Right lung (tissue), 10 donors: ENCODE measurements around the gene UBA3. TPM values are rescaled to one million over a fixed set of nuclear protein-coding genes. Genes with fewer than 3 reads are reported as not detected.

Experiments
- DNase-seq, 2 donors: peaks; one replicate each; pipeline ENCODE4 v3.0.0-alpha.2; 2013
- long read RNA-seq, 8 donors: transcript quantifications; one replicate each; lab custom pipeline, GENCODE V29; 2026
- polyA plus RNA-seq, 5 donors: library from polyadenylated mRNA; unstranded; fragments of 120-200 nt; gene quantifications; one replicate each; pipeline versions ENCODE4 v1.2.1 to v1.2.3, GENCODE V29; 2013; ENCODE audit warnings: inconsistent platforms in 1 of 5, low replicate concordance in 1 of 5; ENCODE audit not compliant: insufficient read length in 5 of 5, insufficient read depth in 1 of 5

Gene UBA3
- polyA plus RNA-seq = 100 to 1,000 TPM in 2 of 5 donors, 10 to 100 TPM in 3; 67.2 to 108 (median 87.0) TPM
- long read RNA-seq, donor 1, transcript UBA3-201 (17 exons, 2,112 nt) = minor isoform, 6 of 92 reads
- long read RNA-seq, donor 1, transcript UBA3-202 (18 exons, 2,154 nt) = major isoform, 18 of 92 reads
- long read RNA-seq, donor 1, partial matches to known transcripts = 67 of 92 reads
- long read RNA-seq, donor 1, other reads (novel, unspliced or antisense) = 0 of 92 reads
- long read RNA-seq, donor 2, transcript UBA3-202 (18 exons, 2,154 nt) = major isoform, 10 of 36 reads
- long read RNA-seq, donor 2, transcript UBA3-201 (17 exons, 2,112 nt) = minor isoform, 6 of 36 reads
- long read RNA-seq, donor 2, partial matches to known transcripts = 17 of 36 reads
- long read RNA-seq, donor 2, other reads (novel, unspliced or antisense) = 0 of 36 reads
- long read RNA-seq, donor 3, transcript UBA3-202 (18 exons, 2,154 nt) = major isoform, 9 of 67 reads
- long read RNA-seq, donor 3, partial matches to known transcripts = 55 of 67 reads
- long read RNA-seq, donor 3, other reads (novel, unspliced or antisense) = 0 of 67 reads
- long read RNA-seq, donor 4, partial matches to known transcripts = 249 of 254 reads
- long read RNA-seq, donor 4, other reads (novel, unspliced or antisense) = 0 of 254 reads
- long read RNA-seq, donor 5, transcript UBA3-202 (18 exons, 2,154 nt) = major isoform, 7 of 48 reads
- long read RNA-seq, donor 5, partial matches to known transcripts = 33 of 48 reads
- long read RNA-seq, donor 5, other reads (novel, unspliced or antisense) = 0 of 48 reads
- long read RNA-seq, donor 6, transcript UBA3-202 (18 exons, 2,154 nt) = minor isoform, 9 of 53 reads
- long read RNA-seq, donor 6, transcript UBA3-201 (17 exons, 2,112 nt) = major isoform, 11 of 53 reads
- long read RNA-seq, donor 6, partial matches to known transcripts = 30 of 53 reads
- long read RNA-seq, donor 6, other reads (novel, unspliced or antisense) = 0 of 53 reads
- long read RNA-seq, donor 7, transcript UBA3-202 (18 exons, 2,154 nt) = major isoform, 13 of 20 reads
- long read RNA-seq, donor 7, partial matches to known transcripts = 0 of 20 reads
- long read RNA-seq, donor 7, other reads (novel, unspliced or antisense) = 0 of 20 reads
- long read RNA-seq, donor 8, transcript UBA3-202 (18 exons, 2,154 nt) = major isoform, 5 of 8 reads
- long read RNA-seq, donor 8, partial matches to known transcripts = 0 of 8 reads
- long read RNA-seq, donor 8, other reads (novel, unspliced or antisense) = 0 of 8 reads

DNA sequence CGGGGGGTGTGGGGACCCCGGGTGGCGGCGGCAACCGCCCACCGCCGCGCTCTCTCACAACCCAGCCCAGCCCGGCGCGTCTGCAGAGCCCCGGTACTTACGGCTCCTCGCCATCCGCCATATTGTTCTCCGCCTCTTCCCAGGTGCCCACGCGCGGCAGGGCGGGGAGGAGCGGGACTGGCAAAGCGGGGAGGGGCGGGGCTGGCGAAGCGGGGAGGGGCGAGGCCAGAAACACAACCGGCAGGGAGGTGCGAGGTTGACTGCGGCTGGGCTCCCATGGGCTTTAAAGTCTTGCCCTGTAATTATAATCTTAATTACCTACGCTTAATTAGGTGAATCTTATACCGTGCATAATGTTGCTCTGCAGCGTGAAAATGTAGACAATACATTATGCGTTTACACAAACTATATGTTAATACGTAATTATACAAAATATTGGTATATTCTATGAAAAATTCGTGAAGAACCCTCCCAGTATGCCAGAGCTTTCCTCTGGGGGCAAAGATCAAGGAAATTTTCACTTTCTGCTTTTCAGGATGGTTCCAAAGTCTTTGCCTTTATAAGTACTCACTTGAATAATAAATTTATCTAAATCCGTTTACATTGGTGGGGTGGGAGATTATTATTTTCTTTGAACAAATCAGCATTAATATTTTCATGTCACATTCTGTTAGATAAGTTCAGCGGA, at the start of gene UBA3:
Gene UBA3, minus strand, starts transcription at position 133 of the 688 bp plus-strand sequence. Its CDS starts 12 bp downstream, at position 121.
- DNase-seq = peak; percentile 77 to 80

- DNase-seq = no peak
Measured at GRCh38 chr3:69129531-69129930, 49.4 kb upstream of the UBA3 start.

DNA sequence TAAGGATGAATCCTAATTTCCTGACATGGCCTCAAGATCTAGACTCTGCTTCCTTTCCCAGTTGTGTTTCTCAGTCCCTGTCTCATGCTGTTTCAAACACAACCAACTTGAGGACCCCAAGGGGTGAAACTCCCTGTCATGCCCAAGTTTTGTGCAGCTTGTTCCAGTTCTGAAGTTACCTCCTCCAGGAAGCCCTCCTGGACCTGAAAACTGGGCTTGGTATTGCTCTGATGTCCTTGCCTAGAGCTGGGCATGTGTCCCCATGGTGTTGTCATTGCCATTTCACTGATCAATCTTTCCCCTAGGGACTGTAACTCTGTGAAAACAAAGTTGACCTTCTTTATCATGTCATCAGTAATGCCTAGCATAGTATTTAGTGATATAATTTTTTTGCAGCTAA, 48.3 kb upstream of the UBA3 start:
- no peak for DNase-seq

DNA sequence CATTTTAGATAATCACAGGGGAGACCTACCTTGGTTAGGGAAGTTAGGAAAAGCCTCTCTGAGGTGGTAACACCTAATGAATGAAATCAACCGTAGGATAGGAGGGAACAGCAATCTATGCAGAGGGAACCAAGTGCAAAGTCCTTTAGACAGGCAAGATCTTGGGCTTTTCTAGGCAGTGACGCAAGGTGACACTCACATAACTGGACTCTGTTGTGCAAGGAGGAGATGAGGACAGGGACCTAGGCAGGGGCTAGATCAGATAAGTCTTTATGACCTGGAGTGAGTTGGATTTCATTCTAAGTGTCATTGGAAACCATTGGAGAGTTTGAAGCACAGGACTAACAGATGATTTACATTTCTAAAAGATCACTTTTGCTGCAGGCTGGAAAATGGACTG, 46.8 kb upstream of the UBA3 start:
- no peak for DNase-seq

GRCh38 chr3:69126216-69126615, 46.1 kb upstream of the UBA3 start:
- DNase-seq = no peak

DNA sequence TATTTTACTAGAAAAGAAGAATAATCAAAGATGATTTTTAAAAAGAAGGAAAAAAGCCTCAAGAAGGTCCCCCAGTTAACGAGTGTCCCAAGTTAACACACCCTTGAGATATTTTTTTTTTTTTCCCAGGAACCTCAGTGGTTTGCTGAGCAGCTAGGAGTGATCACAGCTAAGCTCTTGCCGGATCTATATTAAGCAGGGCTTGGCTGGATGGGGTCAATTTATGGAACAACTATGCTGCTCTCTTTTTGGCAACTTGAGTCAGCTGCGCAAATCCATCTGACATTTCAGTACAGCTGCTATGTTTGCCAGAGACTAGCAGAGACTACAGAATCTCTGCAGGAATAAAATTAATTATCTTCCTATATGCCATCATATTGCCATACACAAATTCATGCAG, 42.2 kb upstream of the UBA3 start, which contains the start of gene LMOD3:
Gene LMOD3, minus strand, starts transcription at position 193 of the 400 bp plus-strand sequence. CDS start 209 bp downstream, outside the sequence.
- no peak for DNase-seq

DNA sequence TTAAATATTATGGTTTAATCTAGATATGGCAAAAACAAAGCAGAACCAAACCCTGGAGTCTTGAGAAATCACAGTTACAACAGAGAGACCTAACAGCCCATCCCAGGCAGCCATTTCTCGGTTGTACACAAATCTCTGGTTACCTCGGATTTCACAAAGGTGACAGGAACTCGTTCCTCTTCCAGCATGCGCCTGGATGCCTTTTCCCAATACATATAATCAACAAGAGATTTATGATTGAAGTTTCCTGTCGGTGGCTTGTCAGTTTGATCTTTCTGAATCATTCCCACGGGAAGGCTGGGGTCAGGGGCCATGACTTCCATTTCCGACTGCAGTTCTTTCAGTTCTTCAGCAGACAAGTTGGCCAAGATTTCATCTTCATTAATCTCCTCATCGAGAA, 41.8 kb upstream of the UBA3 start:
- no peak for DNase-seq

DNA sequence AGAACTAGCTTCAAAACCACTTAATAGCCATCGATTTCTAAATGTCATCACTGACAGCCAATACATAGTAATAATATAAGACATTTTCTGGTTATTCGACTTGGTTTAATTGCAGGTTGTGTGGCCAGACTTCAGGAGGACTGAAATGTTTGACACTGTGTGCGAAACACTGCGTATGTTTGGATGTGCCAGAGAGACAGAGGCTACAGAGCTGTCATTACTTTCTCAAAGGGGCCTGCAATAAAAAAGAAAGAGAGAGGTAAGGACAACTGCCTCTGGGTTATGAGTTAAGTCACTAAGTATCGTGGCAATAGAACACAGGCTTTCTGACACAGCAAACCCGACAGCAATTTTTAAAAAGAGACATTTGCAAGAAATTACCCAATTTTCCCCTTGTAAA, 41.3 kb upstream of the UBA3 start:
- no peak for DNase-seq

DNA sequence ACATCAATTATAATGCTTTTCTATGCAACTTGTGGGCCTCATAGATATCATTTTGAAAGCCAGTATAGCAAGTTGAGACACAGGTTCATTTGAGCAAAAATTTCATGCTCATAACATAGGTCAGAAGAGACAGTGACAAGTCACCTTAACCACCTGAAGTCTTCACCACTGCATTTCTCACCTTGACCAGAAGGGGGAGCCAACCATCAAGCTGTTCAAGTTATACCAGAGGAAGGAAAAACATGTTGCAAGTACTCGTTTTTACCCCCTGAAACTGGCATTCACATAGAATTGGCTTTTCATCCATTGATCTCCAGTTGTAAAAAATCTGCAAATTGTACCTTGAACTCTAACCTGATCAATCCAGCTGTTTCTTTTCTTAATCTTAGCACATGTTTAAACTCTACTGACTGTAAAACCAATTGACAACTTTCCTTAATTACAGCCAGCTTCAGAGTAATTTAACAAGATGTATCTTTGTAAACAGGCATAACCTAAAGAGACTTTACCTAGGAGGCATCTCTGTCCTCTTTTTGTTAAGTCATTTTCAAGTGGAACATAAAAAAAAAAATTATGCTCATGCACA, 40.8 kb upstream of the UBA3 start:
- DNase-seq = peak; percentile 42 to 63

- no peak for DNase-seq
Measured at GRCh38 chr3:69119681-69120080, 39.5 kb upstream of the UBA3 start.

- no peak for DNase-seq
Measured at GRCh38 chr3:69119138-69119537, 39.0 kb upstream of the UBA3 start.

GRCh38 chr3:69118555-69118954, 38.4 kb upstream of the UBA3 start:
- DNase-seq = no peak

GRCh38 chr3:69116897-69117296, 36.7 kb upstream of the UBA3 start:
- no peak for DNase-seq

DNA sequence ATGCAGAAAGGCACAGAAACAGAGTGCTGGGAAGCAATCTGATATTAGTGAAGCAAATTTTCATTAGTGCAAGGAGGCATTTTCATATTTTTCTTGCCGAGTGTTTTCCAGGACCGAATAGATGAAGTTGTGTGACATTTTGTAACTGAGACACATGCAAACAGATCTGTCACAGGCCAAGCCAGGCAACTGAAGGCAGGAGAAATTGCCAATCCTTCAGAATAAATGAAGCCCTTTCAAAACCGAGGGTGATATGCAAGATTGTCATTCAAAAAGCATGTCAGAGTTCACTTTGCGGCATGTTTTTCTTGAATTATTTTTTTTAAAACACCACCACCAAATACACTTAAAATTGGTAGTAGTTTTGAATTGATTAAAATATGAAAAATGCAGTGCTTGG, 36.0 kb upstream of the UBA3 start:
- DNase-seq = no peak

DNA sequence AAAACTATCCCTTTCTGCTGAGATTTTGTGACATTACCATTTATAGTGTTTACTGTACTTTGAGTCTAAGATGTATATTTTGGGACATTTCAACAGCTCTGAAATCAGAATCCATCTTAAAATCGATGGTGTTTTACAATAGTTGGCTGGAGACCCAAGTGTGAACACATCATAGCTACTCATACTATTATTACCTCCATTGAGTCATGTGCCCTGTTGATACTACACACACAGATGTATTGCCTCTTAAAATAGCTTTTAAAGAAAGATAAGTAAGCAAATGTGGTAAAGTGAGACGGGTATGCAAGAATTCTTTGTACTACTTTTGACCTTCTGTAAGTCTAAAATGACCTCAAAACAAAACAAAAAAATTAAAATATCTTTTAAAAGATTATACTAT, 35.6 kb upstream of the UBA3 start:
- no peak for DNase-seq

GRCh38 chr3:69113536-69113935, 33.4 kb upstream of the UBA3 start:
- peak; percentile 36 to 58 for DNase-seq

DNA sequence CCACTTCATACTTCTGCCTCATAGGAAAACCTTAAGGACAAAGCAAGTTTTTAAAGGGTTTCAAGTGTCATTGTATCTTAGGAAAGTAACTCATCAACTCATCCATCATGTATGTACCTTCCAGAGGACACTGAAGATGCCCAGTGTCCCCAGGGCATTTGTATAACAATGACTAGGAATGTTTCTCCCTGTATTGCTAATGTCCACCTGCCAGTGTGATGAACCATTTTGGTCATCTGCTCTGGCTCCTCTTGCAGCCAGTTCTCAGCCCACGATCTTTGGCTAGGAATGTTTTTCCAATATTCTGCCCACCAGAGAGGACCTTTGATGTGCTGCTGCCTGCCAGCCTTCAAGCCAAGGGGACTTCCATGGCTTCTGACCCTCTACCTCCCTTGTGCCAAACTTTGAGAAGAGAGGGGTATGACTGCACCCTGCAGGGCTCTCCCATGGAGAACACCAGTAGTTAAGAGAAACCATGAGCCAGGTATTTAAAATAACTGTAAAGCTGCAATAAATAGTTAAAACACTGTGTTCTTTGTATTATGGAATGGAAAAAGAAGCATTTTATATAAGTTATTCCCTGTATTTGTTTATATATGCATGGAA, 30.9 kb upstream of the UBA3 start:
- no peak for DNase-seq

- DNase-seq = no peak
Measured at GRCh38 chr3:69108811-69109210, 28.6 kb upstream of the UBA3 start.

GRCh38 chr3:69107841-69108240, 27.7 kb upstream of the UBA3 start:
- DNase-seq = no peak

- no peak for DNase-seq
Measured at GRCh38 chr3:69105320-69105719, 25.2 kb upstream of the UBA3 start.
